GM18909 (cell line): Measurements from ENCODE around the gene EHD2.

Experiments
- ATAC-seq: cut with Tn5 transposase; IDR thresholded peaks from one replicate; pipeline ENCODE4 v1.9.1; 2021; ENCODE audit warnings: mild to moderate bottlenecking; ENCODE audit not compliant: unreplicated experiment, poor library complexity

EHD2 gene

GRCh38 chr19:47687906-47688305 lies 25.3 kb upstream of the EHD2 start:
- ATAC-seq: no peak

GRCh38 chr19:47691090-47691489 lies 22.1 kb upstream of the EHD2 start:
- no peak for ATAC-seq

- ATAC-seq: no peak
Measured at GRCh38 chr19:47691782-47692181, 21.4 kb upstream of the EHD2 start.

GRCh38 chr19:47693489-47693888 lies 19.7 kb upstream of the EHD2 start:
- no peak for ATAC-seq

- ATAC-seq: no peak
Measured at GRCh38 chr19:47693903-47694302, 19.3 kb upstream of the EHD2 start.

- no peak for ATAC-seq
Measured at GRCh38 chr19:47694466-47695273, 18.6 kb upstream of the EHD2 start.

GRCh38 chr19:47695533-47696262 lies 17.5 kb upstream of the EHD2 start:
- ATAC-seq: no peak

GRCh38 chr19:47696635-47697034 lies 16.6 kb upstream of the EHD2 start:
- no peak for ATAC-seq

GRCh38 chr19:47697863-47698609 lies 15.2 kb upstream of the EHD2 start:
- no peak for ATAC-seq

GRCh38 chr19:47698631-47699359 lies 14.4 kb upstream of the EHD2 start:
- no peak for ATAC-seq

- ATAC-seq: no peak
Measured at GRCh38 chr19:47699360-47699917, 13.8 kb upstream of the EHD2 start.

GRCh38 chr19:47700934-47701716 lies 12.1 kb upstream of the EHD2 start:
- no peak for ATAC-seq

- ATAC-seq: no peak
Measured at GRCh38 chr19:47701717-47702552, 11.3 kb upstream of the EHD2 start.

GRCh38 chr19:47702671-47703070 lies 10.6 kb upstream of the EHD2 start:
- no peak for ATAC-seq

- ATAC-seq: no peak
Measured at GRCh38 chr19:47703301-47703700, 9.9 kb upstream of the EHD2 start.

GRCh38 chr19:47704024-47704423 lies 9.2 kb upstream of the EHD2 start:
- no peak for ATAC-seq

- no peak for ATAC-seq
Measured at GRCh38 chr19:47704656-47705055, 8.6 kb upstream of the EHD2 start.

GRCh38 chr19:47707135-47707925 lies 5.9 kb upstream of the EHD2 start:
- no peak for ATAC-seq
